WTC11 (cell line): ENCODE data around the gene TIMELESS.
"Not testable (repeated sequence)": the region's sequence is repeated elsewhere in the genome, so short reads cannot be mapped to it uniquely, and the experiment has no call there.

Experiments used
- ELF4 ChIP-seq: sonication (generic); formaldehyde crosslinking; IDR thresholded peaks from 2 replicates; pipeline ENCODE4 v1.8.1; 2022; ENCODE audit warnings: low read depth, mild to moderate bottlenecking, moderate library complexity, missing genetic modification reagents
- FOXJ3 ChIP-seq: sonication (generic); formaldehyde crosslinking; IDR thresholded peaks from 2 replicates; pipeline ENCODE4 v1.9.0; 2021; ENCODE audit warnings: missing genetic modification reagents, mild to moderate bottlenecking, borderline replicate concordance
- GABPB1 ChIP-seq: sonication (generic); formaldehyde crosslinking; IDR thresholded peaks from 2 replicates; pipeline ENCODE4 v1.8.1; 2023; ENCODE audit warnings: mild to moderate bottlenecking, missing genetic modification reagents
- NR3C1 ChIP-seq: sonication (generic); formaldehyde crosslinking; conservative IDR thresholded peaks from 2 replicates; pipeline ENCODE4 v1.8.1; 2023; ENCODE audit warnings: low read depth, mild to moderate bottlenecking, missing genetic modification reagents
- SP1 ChIP-seq: sonication (generic); formaldehyde crosslinking; conservative IDR thresholded peaks from 2 replicates; pipeline ENCODE4 v1.8.1; 2022; ENCODE audit warnings: missing genetic modification reagents
- ZBTB21 ChIP-seq: sonication (generic); formaldehyde crosslinking; IDR thresholded peaks from 2 replicates; pipeline ENCODE4 v1.8.1; 2023; ENCODE audit warnings: mild to moderate bottlenecking, missing genetic modification reagents, borderline replicate concordance
- ZNF219 ChIP-seq: sonication (generic); formaldehyde crosslinking; IDR thresholded peaks from 2 replicates; pipeline ENCODE4 v1.8.0; 2023; ENCODE audit warnings: missing genetic modification reagents, mild to moderate bottlenecking, borderline replicate concordance
- TF ChIP-seq, protein P1 (sequence below): sonication (generic); formaldehyde crosslinking; IDR thresholded peaks from 2 replicates; pipeline ENCODE4 v1.8.1; 2023; ENCODE audit warnings: mild to moderate bottlenecking, missing genetic modification reagents, moderate library complexity
- TF ChIP-seq, protein P2 (sequence below): fragments of 200-600 bp; IDR thresholded peaks from 2 replicates; pipeline ENCODE4 v1.8.0; 2022; ENCODE audit warnings: antibody characterized with exemption
- TF ChIP-seq, protein P3 (sequence below): sonication (generic); formaldehyde crosslinking; IDR thresholded peaks from 2 replicates; pipeline ENCODE4 v1.8.1; 2023; ENCODE audit warnings: mild to moderate bottlenecking, missing genetic modification reagents, moderate library complexity
- TF ChIP-seq, protein P4 (sequence below): sonication (generic); formaldehyde crosslinking; IDR thresholded peaks from 2 replicates; pipeline ENCODE4 v1.8.0; 2022; ENCODE audit warnings: mild to moderate bottlenecking, missing genetic modification reagents
- TF ChIP-seq, protein P5 (sequence below): fragments of 250-450 bp; sonication (Bioruptor Pico); IDR thresholded peaks from 2 replicates; pipeline ENCODE4 v1.9.0; 2021; ENCODE audit warnings: mild to moderate bottlenecking

DNA sequence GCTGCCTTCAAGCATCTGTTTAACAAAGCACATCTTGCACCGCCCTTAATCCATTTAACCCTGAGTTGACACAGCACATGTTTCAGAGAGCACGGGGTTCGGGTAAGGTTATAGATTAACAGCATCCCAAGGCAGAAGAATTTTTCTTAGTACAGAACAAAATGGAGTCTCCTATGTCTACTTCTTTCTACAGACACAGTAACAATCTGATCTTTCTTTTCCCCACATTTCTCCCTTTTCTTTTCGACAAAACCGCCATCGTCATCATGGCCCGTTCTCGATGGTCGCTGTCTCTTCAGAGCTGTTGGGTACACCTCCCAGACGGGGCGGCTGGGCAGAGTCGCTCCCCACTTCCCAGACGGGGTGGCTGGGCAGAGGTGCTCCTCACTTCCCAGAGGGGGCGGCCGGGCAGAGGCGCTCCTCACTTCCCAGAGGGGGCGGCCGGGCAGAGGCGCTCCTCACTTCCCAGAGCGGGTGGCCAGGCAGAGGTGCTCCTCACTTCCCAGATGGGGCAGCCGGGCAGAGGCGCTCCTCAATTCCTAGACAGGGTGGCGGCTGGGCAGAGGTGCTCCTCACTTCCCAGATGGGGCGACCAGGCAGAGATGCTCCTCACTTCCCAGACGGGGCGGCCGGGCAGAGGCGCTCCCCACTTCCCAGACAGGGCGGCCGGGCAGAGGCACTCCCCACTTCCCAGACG is 44.3 kb upstream of the TIMELESS start:
- not testable (repeated sequence) for TF ChIP-seq ZNF219 (CRISPR knock-in tag); SP1 (CRISPR knock-in tag); ELF4 (CRISPR knock-in tag); NR3C1 (CRISPR knock-in tag); GABPB1; ZBTB21; FOXJ3 (CRISPR knock-in tag)
- TF ChIP-seq, protein P1, sequence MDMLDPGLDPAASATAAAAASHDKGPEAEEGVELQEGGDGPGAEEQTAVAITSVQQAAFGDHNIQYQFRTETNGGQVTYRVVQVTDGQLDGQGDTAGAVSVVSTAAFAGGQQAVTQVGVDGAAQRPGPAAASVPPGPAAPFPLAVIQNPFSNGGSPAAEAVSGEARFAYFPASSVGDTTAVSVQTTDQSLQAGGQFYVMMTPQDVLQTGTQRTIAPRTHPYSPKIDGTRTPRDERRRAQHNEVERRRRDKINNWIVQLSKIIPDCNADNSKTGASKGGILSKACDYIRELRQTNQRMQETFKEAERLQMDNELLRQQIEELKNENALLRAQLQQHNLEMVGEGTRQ (CRISPR knock-in tag), result not testable (repeated sequence)
- TF ChIP-seq, protein P2, sequence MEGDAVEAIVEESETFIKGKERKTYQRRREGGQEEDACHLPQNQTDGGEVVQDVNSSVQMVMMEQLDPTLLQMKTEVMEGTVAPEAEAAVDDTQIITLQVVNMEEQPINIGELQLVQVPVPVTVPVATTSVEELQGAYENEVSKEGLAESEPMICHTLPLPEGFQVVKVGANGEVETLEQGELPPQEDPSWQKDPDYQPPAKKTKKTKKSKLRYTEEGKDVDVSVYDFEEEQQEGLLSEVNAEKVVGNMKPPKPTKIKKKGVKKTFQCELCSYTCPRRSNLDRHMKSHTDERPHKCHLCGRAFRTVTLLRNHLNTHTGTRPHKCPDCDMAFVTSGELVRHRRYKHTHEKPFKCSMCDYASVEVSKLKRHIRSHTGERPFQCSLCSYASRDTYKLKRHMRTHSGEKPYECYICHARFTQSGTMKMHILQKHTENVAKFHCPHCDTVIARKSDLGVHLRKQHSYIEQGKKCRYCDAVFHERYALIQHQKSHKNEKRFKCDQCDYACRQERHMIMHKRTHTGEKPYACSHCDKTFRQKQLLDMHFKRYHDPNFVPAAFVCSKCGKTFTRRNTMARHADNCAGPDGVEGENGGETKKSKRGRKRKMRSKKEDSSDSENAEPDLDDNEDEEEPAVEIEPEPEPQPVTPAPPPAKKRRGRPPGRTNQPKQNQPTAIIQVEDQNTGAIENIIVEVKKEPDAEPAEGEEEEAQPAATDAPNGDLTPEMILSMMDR, result not testable (repeated sequence)
- TF ChIP-seq, protein P3, sequence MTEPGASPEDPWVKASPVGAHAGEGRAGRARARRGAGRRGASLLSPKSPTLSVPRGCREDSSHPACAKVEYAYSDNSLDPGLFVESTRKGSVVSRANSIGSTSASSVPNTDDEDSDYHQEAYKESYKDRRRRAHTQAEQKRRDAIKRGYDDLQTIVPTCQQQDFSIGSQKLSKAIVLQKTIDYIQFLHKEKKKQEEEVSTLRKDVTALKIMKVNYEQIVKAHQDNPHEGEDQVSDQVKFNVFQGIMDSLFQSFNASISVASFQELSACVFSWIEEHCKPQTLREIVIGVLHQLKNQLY (CRISPR knock-in tag), result not testable (repeated sequence)
- TF ChIP-seq, protein P4, sequence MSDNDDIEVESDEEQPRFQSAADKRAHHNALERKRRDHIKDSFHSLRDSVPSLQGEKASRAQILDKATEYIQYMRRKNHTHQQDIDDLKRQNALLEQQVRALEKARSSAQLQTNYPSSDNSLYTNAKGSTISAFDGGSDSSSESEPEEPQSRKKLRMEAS, result not testable (repeated sequence)
- TF ChIP-seq, protein P5, sequence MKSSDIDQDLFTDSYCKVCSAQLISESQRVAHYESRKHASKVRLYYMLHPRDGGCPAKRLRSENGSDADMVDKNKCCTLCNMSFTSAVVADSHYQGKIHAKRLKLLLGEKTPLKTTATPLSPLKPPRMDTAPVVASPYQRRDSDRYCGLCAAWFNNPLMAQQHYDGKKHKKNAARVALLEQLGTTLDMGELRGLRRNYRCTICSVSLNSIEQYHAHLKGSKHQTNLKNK (CRISPR knock-in tag), result not testable (repeated sequence)
